ENCODE results near the gene E2F6. TPM values are rescaled to one million over a fixed set of nuclear protein-coding genes. Genes with fewer than 3 reads are reported as not detected.

E2F6 gene
- total and polyA plus RNA-seq, 2 of the 13 experiments (the other 11 are each of a cell fraction or from before 2014, with no cell fraction given): 27.3 to 36.0 TPM

GRCh38 chr2:11422901-11423435, 43.0 kb downstream of the E2F6 start (continued):
- no peak for TF ChIP-seq ZNF619 (CRISPR knock-in tag; IDR thresholded peaks at IDR 0.05)
- no peak for TF ChIP-seq AGO2 (optimal IDR thresholded peaks at IDR 0.05; ENCODE audit: low read depth, low read length)
- no peak for TF ChIP-seq XRCC5 (optimal IDR thresholded peaks at IDR 0.05; ENCODE audit: low read length)
- TF ChIP-seq, protein P1, sequence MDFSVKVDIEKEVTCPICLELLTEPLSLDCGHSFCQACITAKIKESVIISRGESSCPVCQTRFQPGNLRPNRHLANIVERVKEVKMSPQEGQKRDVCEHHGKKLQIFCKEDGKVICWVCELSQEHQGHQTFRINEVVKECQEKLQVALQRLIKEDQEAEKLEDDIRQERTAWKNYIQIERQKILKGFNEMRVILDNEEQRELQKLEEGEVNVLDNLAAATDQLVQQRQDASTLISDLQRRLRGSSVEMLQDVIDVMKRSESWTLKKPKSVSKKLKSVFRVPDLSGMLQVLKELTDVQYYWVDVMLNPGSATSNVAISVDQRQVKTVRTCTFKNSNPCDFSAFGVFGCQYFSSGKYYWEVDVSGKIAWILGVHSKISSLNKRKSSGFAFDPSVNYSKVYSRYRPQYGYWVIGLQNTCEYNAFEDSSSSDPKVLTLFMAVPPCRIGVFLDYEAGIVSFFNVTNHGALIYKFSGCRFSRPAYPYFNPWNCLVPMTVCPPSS (IDR thresholded peaks at IDR 0.05): no peak
- TF ChIP-seq ATF7 (IDR thresholded peaks at IDR 0.05): no peak
- no peak for TF ChIP-seq ATF7 (CRISPR knock-in tag; IDR thresholded peaks at IDR 0.05)
- peak; percentile 57; the same call in 1 of the 2 replicates for TF ChIP-seq EHMT2 (IDR thresholded peaks at IDR 0.05; ENCODE audit: borderline replicate concordance, low read depth, low read length)
- TF ChIP-seq KLF9 (CRISPR knock-in tag; IDR thresholded peaks at IDR 0.05; ENCODE audit: low read depth): no peak
- no peak for TF ChIP-seq RBFOX2 (IDR thresholded peaks at IDR 0.05; ENCODE audit: low read depth, low read length)
- TF ChIP-seq, protein P2, sequence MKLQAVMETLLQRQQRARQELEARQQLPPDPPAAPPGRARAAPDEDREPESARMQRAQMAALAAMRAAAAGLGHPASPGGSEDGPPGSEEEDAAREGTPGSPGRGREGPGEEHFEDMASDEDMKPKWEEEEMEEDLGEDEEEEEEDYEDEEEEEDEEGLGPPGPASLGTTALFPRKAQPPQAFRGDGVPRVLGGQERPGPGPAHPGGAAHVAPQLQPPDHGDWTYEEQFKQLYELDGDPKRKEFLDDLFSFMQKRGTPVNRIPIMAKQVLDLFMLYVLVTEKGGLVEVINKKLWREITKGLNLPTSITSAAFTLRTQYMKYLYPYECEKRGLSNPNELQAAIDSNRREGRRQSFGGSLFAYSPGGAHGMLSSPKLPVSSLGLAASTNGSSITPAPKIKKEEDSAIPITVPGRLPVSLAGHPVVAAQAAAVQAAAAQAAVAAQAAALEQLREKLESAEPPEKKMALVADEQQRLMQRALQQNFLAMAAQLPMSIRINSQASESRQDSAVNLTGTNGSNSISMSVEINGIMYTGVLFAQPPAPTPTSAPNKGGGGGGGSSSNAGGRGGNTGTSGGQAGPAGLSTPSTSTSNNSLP (IDR thresholded peaks at IDR 0.05; ENCODE audit: low read depth, low read length): no peak
- TF ChIP-seq BRD4 (CRISPR knock-in tag; IDR thresholded peaks at IDR 0.05): no peak
- no peak for TF ChIP-seq ZNF597 (CRISPR knock-in tag; IDR thresholded peaks at IDR 0.05)
- no peak for TF ChIP-seq TFDP1 (CRISPR knock-in tag; IDR thresholded peaks at IDR 0.05; ENCODE audit: borderline replicate concordance)
- no peak for TF ChIP-seq TOPORS (CRISPR knock-in tag; IDR thresholded peaks at IDR 0.05)
- TF ChIP-seq EZH2 (conservative IDR thresholded peaks at IDR 0.05; ENCODE audit: low read depth, low read length): no peak
- no peak for TF ChIP-seq TCF7L2 (IDR thresholded peaks at IDR 0.05; ENCODE audit: low read depth, low read length)
- TF ChIP-seq GZF1 (CRISPR knock-in tag; IDR thresholded peaks at IDR 0.05): no peak
- TF ChIP-seq SAP130 (CRISPR knock-in tag; IDR thresholded peaks at IDR 0.05; ENCODE audit: low read depth): peak; percentile 87
- TF ChIP-seq, protein P3, sequence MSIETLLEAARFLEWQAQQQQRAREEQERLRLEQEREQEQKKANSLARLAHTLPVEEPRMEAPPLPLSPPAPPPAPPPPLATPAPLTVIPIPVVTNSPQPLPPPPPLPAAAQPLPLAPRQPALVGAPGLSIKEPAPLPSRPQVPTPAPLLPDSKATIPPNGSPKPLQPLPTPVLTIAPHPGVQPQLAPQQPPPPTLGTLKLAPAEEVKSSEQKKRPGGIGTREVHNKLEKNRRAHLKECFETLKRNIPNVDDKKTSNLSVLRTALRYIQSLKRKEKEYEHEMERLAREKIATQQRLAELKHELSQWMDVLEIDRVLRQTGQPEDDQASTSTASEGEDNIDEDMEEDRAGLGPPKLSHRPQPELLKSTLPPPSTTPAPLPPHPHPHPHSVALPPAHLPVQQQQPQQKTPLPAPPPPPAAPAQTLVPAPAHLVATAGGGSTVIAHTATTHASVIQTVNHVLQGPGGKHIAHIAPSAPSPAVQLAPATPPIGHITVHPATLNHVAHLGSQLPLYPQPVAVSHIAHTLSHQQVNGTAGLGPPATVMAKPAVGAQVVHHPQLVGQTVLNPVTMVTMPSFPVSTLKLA (IDR thresholded peaks at IDR 0.05): no peak
- TF ChIP-seq ZFP37 (CRISPR knock-in tag; IDR thresholded peaks at IDR 0.05; ENCODE audit: borderline replicate concordance): no peak
- TF ChIP-seq ZBTB33 (CRISPR knock-in tag; IDR thresholded peaks at IDR 0.05): 0 out of 2 replicates have a peak, but pooled peaks have one; percentile 31

Data from HepG2 (cell line).